GM21360 (cell line): Measurements from ENCODE around the gene PHACTR4.
"Not testable (repeated sequence)": the region's sequence is repeated elsewhere in the genome, so short reads cannot be mapped to it uniquely, and the experiment has no call there.

Experiments
- ATAC-seq: cut with Tn5 transposase; IDR thresholded peaks from one replicate; pipeline ENCODE4 v1.9.1; 2021; ENCODE audit warnings: mild to moderate bottlenecking, moderate library complexity; ENCODE audit not compliant: unreplicated experiment

PHACTR4 gene

GRCh38 chr1:28428012-28428411, 58.5 kb downstream of the PHACTR4 start:
- ATAC-seq, result no peak

- no peak for ATAC-seq
Observed at GRCh38 chr1:28428990-28429520, 59.5 kb downstream of the PHACTR4 start.

GRCh38 chr1:28436211-28436769, 66.8 kb downstream of the PHACTR4 start:
- no peak for ATAC-seq

- no peak for ATAC-seq
Observed at GRCh38 chr1:28437264-28437923, 67.9 kb downstream of the PHACTR4 start.

- no peak for ATAC-seq
Observed at GRCh38 chr1:28437924-28438699, 68.6 kb downstream of the PHACTR4 start.

GRCh38 chr1:28439320-28439719, 69.8 kb downstream of the PHACTR4 start:
- no peak for ATAC-seq

- no peak for ATAC-seq
Observed at GRCh38 chr1:28441674-28442073, 72.1 kb downstream of the PHACTR4 start.

GRCh38 chr1:28443550-28443949, 74.0 kb downstream of the PHACTR4 start:
- no peak for ATAC-seq

- ATAC-seq, result no peak
Observed at GRCh38 chr1:28447679-28448078, 78.1 kb downstream of the PHACTR4 start.

GRCh38 chr1:28448094-28448611, 78.6 kb downstream of the PHACTR4 start:
- ATAC-seq, result not testable (repeated sequence)

GRCh38 chr1:28449904-28450303, 80.4 kb downstream of the PHACTR4 start:
- ATAC-seq, result no peak

- no peak for ATAC-seq
Observed at GRCh38 chr1:28450561-28450960, 81.0 kb downstream of the PHACTR4 start.

GRCh38 chr1:28451011-28451410, 81.5 kb downstream of the PHACTR4 start:
- ATAC-seq, result no peak

- ATAC-seq, result no peak
Observed at GRCh38 chr1:28456078-28456477, 86.5 kb downstream of the PHACTR4 start.

- ATAC-seq, result no peak
Observed at GRCh38 chr1:28457678-28458077, 88.1 kb downstream of the PHACTR4 start.

GRCh38 chr1:28458237-28459228, 89.0 kb downstream of the PHACTR4 start:
- ATAC-seq, result no peak

GRCh38 chr1:28466226-28466778, 96.8 kb downstream of the PHACTR4 start:
- no peak for ATAC-seq

GRCh38 chr1:28470146-28470545, 100.6 kb downstream of the PHACTR4 start:
- ATAC-seq, result no peak

- not testable (repeated sequence) for ATAC-seq
Observed at GRCh38 chr1:28479497-28479896, 110.0 kb downstream of the PHACTR4 start.

- ATAC-seq, result no peak
Observed at GRCh38 chr1:28480308-28480707, 110.8 kb downstream of the PHACTR4 start.
